Endothelial cell of umbilical vein (primary cell): ENCODE results near the gene SLC39A11. TPM values are rescaled to one million over a fixed set of nuclear protein-coding genes. Genes with fewer than 3 reads are reported as not detected.

Source experiments
- BruUV-seq: library from RNA; stranded (reverse); fragments of 400-500 nt; replicated peaks from 2 replicates; lab custom pipeline; 2021; lab: Mats Ljungman, UMichigan
- CTCF ChIA-PET: fragments of 300-600, 350-600 bp; sonication (Branson Sonifier 250); formaldehyde crosslinking; loops from one replicate; lab custom pipeline; 2021; ENCODE audit warnings: antibody characterized with exemption, inconsistent platforms; lab: Charles Lee
- POLR2A ChIA-PET: fragments of 300-600, 350-600 bp; sonication (Branson Sonifier 250); formaldehyde crosslinking; loops from one replicate; lab custom pipeline; 2021; ENCODE audit warnings: antibody characterized with exemption, inconsistent platforms; lab: Charles Lee
- DNase-seq: peaks from one replicate; pipeline ENCODE4 v3.0.0-alpha.2; 2011; ENCODE audit warnings: low read depth, low spot score
- FAIRE-seq: peaks from 2 replicates; lab custom pipeline; 2011; peaks lifted over from hg19 to GRCh38; lab: Jason Lieb, UNC
- H2AFZ ChIP-seq: 2 replicates; pipeline ENCODE4 v1.6.0; 2012; ENCODE audit warnings: low read depth, low read length, control low read depth, inconsistent platforms
- H3K27ac ChIP-seq: 2 replicates; pipeline ENCODE4 v1.5.1; 2011; ENCODE audit warnings: low read depth, mild to moderate bottlenecking, control low read depth, low read length, moderate library complexity; ENCODE audit not compliant: insufficient read depth
- H3K27me3 ChIP-seq, 2 experiments: 2 replicates each; pipeline versions ENCODE4 v1.6.0 to v1.6.1; 2011; ENCODE audit warnings: low read length in 2 of 2, mixed read lengths in 1 of 2; ENCODE audit not compliant: control insufficient read depth in 2 of 2, insufficient read depth in 2 of 2
- H3K36me3 ChIP-seq, 2 experiments: 2 replicates in 1 of 2; 3 replicates in 1 of 2; pipeline ENCODE4 v1.5.1; 2011; ENCODE audit warnings: low read length in 2 of 2, mild to moderate bottlenecking in 1 of 2, moderate library complexity in 1 of 2; ENCODE audit not compliant: control insufficient read depth in 2 of 2, insufficient read depth in 2 of 2; ENCODE audit errors: extremely low read depth in 1 of 2
- H3K4me1 ChIP-seq: 3 replicates; pipeline ENCODE4 v1.5.1; 2011; ENCODE audit warnings: mild to moderate bottlenecking, low read length; ENCODE audit not compliant: control insufficient read depth, insufficient read depth; ENCODE audit errors: extremely low read depth
- H3K4me2 ChIP-seq: 2 replicates; pipeline ENCODE4 v1.6.1; 2011; ENCODE audit warnings: low read length, control low read depth, mixed read lengths; ENCODE audit not compliant: insufficient read depth
- H3K4me3 ChIP-seq, 3 experiments: fragments of 200-600 bp in 1 of 3; sonication (generic), shearing (Covaris generic) in 1 of 3; replicated peaks in 1 of 3; 2 replicates each; pipeline ENCODE4 v1.5.1; 2011 to 2016; ENCODE audit warnings: control low read depth in 3 of 3, low read length in 3 of 3, mild to moderate bottlenecking in 2 of 3, inconsistent platforms in 1 of 3, low read depth in 1 of 3, moderate library complexity in 1 of 3; ENCODE audit not compliant: insufficient read depth in 1 of 3
- H3K79me2 ChIP-seq: 2 replicates; pipeline ENCODE4 v1.6.0; 2012; ENCODE audit warnings: low read length, inconsistent platforms; ENCODE audit not compliant: control insufficient read depth, insufficient read depth
- H3K9ac ChIP-seq: replicated peaks from 2 replicates; pipeline ENCODE3; 2011; ENCODE audit warnings: low read length, control low read depth; ENCODE audit not compliant: insufficient read depth; ENCODE audit errors: extremely low read depth
- H3K9me1 ChIP-seq: replicated peaks from 3 replicates; pipeline ENCODE4 v1.6.0; 2011; ENCODE audit warnings: mild to moderate bottlenecking, low read length; ENCODE audit not compliant: control insufficient read depth, insufficient read depth; ENCODE audit errors: extremely low read depth
- H3K9me3 ChIP-seq: replicated peaks from 2 replicates; pipeline ENCODE4 v1.5.1; 2012; ENCODE audit warnings: low read length, inconsistent platforms; ENCODE audit not compliant: control insufficient read depth, insufficient read depth
- H4K20me1 ChIP-seq: replicated peaks from 2 replicates; pipeline ENCODE3; 2011; ENCODE audit warnings: mild to moderate bottlenecking, low read length; ENCODE audit not compliant: control insufficient read depth, insufficient read depth; ENCODE audit errors: extremely low read depth
- CTCF ChIP-seq, 2 donors: IDR thresholded peaks; 1 replicate in 1 of 2; 2 replicates in 1 of 2; pipeline ENCODE4 v1.5.1; 2011; ENCODE audit warnings: low read length in 2 of 2, mild to moderate bottlenecking in 2 of 2, moderate library complexity in 2 of 2, control low read depth in 1 of 2, inconsistent platforms in 1 of 2, low read depth in 1 of 2; ENCODE audit not compliant: insufficient read depth in 1 of 2; ENCODE audit errors: extremely low read depth in 1 of 2
- EZH2 ChIP-seq: IDR thresholded peaks from 2 replicates; pipeline ENCODE4 v1.6.1; 2012; ENCODE audit warnings: borderline replicate concordance, low read depth, mild to moderate bottlenecking, moderate library complexity, low read length, inconsistent platforms; ENCODE audit not compliant: severe bottlenecking
- FOS ChIP-seq: IDR thresholded peaks from 2 replicates; pipeline ENCODE4 v1.6.1; 2011; ENCODE audit warnings: mild to moderate bottlenecking, low read length, moderate library complexity, borderline replicate concordance; ENCODE audit not compliant: insufficient read depth
- GATA2 ChIP-seq: IDR thresholded peaks from 2 replicates; pipeline ENCODE4 v1.7.0; 2011; ENCODE audit warnings: low read depth, mild to moderate bottlenecking, moderate library complexity, mixed read lengths, low read length; ENCODE audit not compliant: insufficient read length, insufficient read depth
- JUN ChIP-seq: IDR thresholded peaks from 2 replicates; pipeline ENCODE4 v1.6.1; 2011; ENCODE audit warnings: borderline replicate concordance, low read depth; ENCODE audit not compliant: insufficient read length, insufficient read depth
- MAX ChIP-seq: IDR thresholded peaks from 2 replicates; pipeline ENCODE4 v1.6.1; 2011; ENCODE audit not compliant: insufficient read depth, insufficient read length
- MYC ChIP-seq: IDR thresholded peaks from one replicate; pipeline ENCODE4 v1.6.1; 2011; ENCODE audit warnings: mild to moderate bottlenecking, low read depth, low read length
- POLR2A ChIP-seq: IDR thresholded peaks from 2 replicates; pipeline ENCODE4 v1.6.1; 2012; ENCODE audit warnings: low read depth, mild to moderate bottlenecking, control low read depth, low read length
- POLR2AphosphoS5 ChIP-seq: IDR thresholded peaks from 2 replicates; pipeline ENCODE4 v1.6.1; 2012; ENCODE audit warnings: low read depth, mild to moderate bottlenecking, control low read depth, low read length, moderate library complexity; ENCODE audit not compliant: insufficient read depth
- dilution Hi-C: fragments of 300-500 bp; cut with MboI; formaldehyde crosslinking; loops from one replicate; pipeline ENCODE4 v1.15.0; 2019; ENCODE audit warnings: low sequenced_read_pairs; ENCODE audit not compliant: extremely low pct_ligation_motif_present
- intact Hi-C: fragments of 100-400 bp; cut with micrococcal nuclease; formaldehyde crosslinking; loops from one replicate; pipeline ENCODE4 v1.10.0; 2022
- polyA plus RNA-seq, 4 experiments: library from polyadenylated mRNA; depleted of rRNA in 3 of 4; stranded (reverse) in 3 of 4; unstranded in 1 of 4; fragments of >200 nt; gene quantifications; 2 replicates each; pipeline versions ENCODE4 v1.2.1 to v1.2.3, GENCODE V29; 2011 to 2012; ENCODE audit warnings: missing spikeins in 1 of 4
- total RNA-seq: library from RNA; stranded (reverse); gene quantifications from 2 replicates; pipeline ENCODE4 v1.2.3, GENCODE V29; 2021

The SLC39A11 gene
- total and polyA plus RNA-seq, 2 donors (not counting 3 experiments of a cell fraction or from before 2014, with no cell fraction given): 8.1 to 11.9 TPM

GRCh38 chr17:72760368-72760767 is 332.1 kb downstream of the SLC39A11 start:
- CTCF ChIA-PET: no interaction called here
- Histone ChIP-seq H3K9ac (no peak overlapping the region), H3K9me3 (no peaks in the 10 kb centered on the region), H3K27me3 (no peaks in the 10 kb centered on the region), H3K36me3 (no peaks in the 10 kb centered on the region), H3K27ac (no peak overlapping the region), H2AFZ (no peak overlapping the region), H3K4me3 (no peak overlapping the region), H3K9me1 (no peaks in the 10 kb centered on the region), H3K4me2 (no peak overlapping the region), H3K4me1 (no peaks in the 10 kb centered on the region), H3K79me2 (no peaks in the 10 kb centered on the region), H4K20me1 (no peaks in the 10 kb centered on the region)
- POLR2A ChIA-PET: no interaction called here
- intact Hi-C loops: no loop called here
- DNase-seq: no peak
- no TSS peak for BruUV-seq
- TF ChIP-seq POLR2A (no peak), GATA2 (no peak), FOS (no peak), JUN (no peak), MAX (no peak), EZH2 (no peak), CTCF (IDR thresholded peaks at IDR 0.05; ENCODE audit: extremely low read depth in 1 of 2, insufficient read depth in 1 of 2, low read depth in 1 of 2, low read length in 2 of 2) (no peak), MYC (no peak), POLR2AphosphoS5 (no peak)
- no peak for FAIRE-seq
- dilution Hi-C loops: no loop called here
